ENCODE data around the gene MAMSTR. TPM values are rescaled to one million over a fixed set of nuclear protein-coding genes. Genes with fewer than 3 reads are reported as not detected.

MAMSTR gene
- total and polyA plus RNA-seq, 10 of the 15 experiments (the other 5 are each of a cell fraction or from before 2014, with no cell fraction given), result 0.04 to 0.73 (median 0.31) TPM; not detected in 1

GRCh38 chr19:48724796-48725753 lies 5.5 kb upstream of the MAMSTR start (continued):
- TF ChIP-seq USF1 (IDR thresholded peaks at IDR 0.05; ENCODE audit: borderline replicate concordance, extremely low read length, insufficient read depth, low read depth, low read length) (no peak), ZNF592 (IDR thresholded peaks at IDR 0.05) (no peak)

- Histone ChIP-seq H2AFZ (ENCODE audit: control insufficient read depth, low read depth, low read length) (no peak overlapping the region), H3K36me3 (ENCODE audit: control insufficient read depth in 2 of 2, insufficient read depth in 2 of 2, low read length in 1 of 2) (no peaks in the 10 kb centered on the region), H3K4me2 (ENCODE audit: control insufficient read depth, insufficient read depth) (no peak overlapping the region), H4K20me1 (ENCODE audit: control insufficient read depth, insufficient read depth) (no peaks in the 10 kb centered on the region), H3K9me3 (replicated peaks; ENCODE audit: control insufficient read depth, insufficient read depth, low read length) (peaks cover 8% of the 10 kb centered on the region; the same call in 2 of the 3 replicates), H3K9ac (ENCODE audit: control insufficient read depth, insufficient read depth, low read length) (no peak overlapping the region), H3K4me1 (ENCODE audit: control insufficient read depth, insufficient read depth, low read length) (peaks cover 4% of the 10 kb centered on the region), H3K79me2 (ENCODE audit: control insufficient read depth, insufficient read depth, low read length) (no peaks in the 10 kb centered on the region), H3K27me3 (replicated peaks in 1 of 2; ENCODE audit: control insufficient read depth in 2 of 2, insufficient read depth in 2 of 2, low read length in 1 of 2) (no peaks in the 10 kb centered on the region), H3K4me3 (no peak overlapping the region), H3K27ac (ENCODE audit: control insufficient read depth, insufficient read depth) (no peak overlapping the region)
- in situ Hi-C loops (cut with MboI) (no loop called here), intact Hi-C loops (cut with micrococcal nuclease; ENCODE audit: unreplicated experiment) (no loop called here)
- 81% methylated on average over 11 of the region's 11 CpGs for WGBS (ENCODE audit: insufficient coverage, insufficient replicate concordance, low lambda C conversion rate, missing lambda C conversion rate)
- ATAC-seq (no peak), FAIRE-seq (no peak), DNase-seq (ENCODE audit: low read depth, low spot score) (no peak)
- ChIA-PET SMC1A (ENCODE audit: uncharacterized antibody, unreplicated experiment) (no interaction called here), RAD21 (ENCODE audit: unreplicated experiment) (no interaction called here), CTCF (interaction anchor here (0.6 to 2.7 kb wide), 2 partner anchors 48 to 152 kb away, joined by 3 to 11 read pairs; no protein-coding TSS in a partner anchor), POLR2A (no interaction called here)
- BruUV-seq (replicated peaks), result no TSS peak
- TF ChIP-seq CTCF (IDR thresholded peaks at IDR 0.05 in 2 of 3, conservative IDR thresholded peaks at IDR 0.05 in 1 of 3; ENCODE audit: control insufficient read depth in 2 of 3, extremely low read depth in 1 of 3, insufficient read depth in 1 of 3, low read depth in 3 of 3, low read length in 3 of 3) (no peak), EGR1 (IDR thresholded peaks at IDR 0.05; ENCODE audit: borderline replicate concordance in 1 of 2, low read depth in 2 of 2, low read length in 2 of 2) (no peak), ESRRA (IDR thresholded peaks at IDR 0.05; ENCODE audit: low read length) (no peak), E2F8 (IDR thresholded peaks at IDR 0.05; ENCODE audit: low read depth, partially characterized antibody) (no peak), SREBF2 (IDR thresholded peaks at IDR 0.05; ENCODE audit: low read length) (no peak)
Measured at GRCh38 chr19:48722196-48722708, 2.7 kb upstream of the MAMSTR start.
